Measurements from ENCODE around the gene TSBP1.
"Not testable (repeated sequence)": the region's sequence is repeated elsewhere in the genome, so short reads cannot be mapped to it uniquely, and the experiment has no call there.

Gene TSBP1

DNA sequence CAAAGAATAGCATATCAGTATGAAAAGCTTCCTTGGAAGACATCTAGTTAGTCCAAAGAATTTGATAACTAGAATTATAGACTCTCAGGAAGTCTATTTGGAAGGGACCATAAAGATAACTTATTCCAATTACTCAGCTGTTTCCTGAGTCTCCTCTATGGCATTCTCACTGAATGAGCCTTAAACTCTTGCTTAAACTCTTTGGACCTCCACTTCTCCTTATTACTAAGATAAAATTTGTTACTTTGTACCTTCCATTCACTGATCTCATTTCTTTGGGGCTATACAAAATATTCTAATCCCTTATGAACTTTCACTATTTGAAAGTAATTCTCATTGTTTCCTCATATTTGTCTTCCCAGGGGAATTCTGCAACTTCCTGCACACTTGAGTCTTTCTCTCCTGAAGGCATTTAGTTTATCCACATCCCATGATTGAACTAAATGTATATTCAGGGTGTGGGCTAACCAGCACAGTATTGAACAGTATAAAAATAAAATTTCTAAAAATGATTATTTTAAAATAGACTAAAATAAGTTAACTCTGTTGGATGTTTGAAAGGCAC, 80.7 kb downstream of the TSBP1 start:
- no peak overlapping the region for H3K4me3 ChIP-seq (ENCODE audit: low read depth, low read length)
- TF ChIP-seq, protein P1, sequence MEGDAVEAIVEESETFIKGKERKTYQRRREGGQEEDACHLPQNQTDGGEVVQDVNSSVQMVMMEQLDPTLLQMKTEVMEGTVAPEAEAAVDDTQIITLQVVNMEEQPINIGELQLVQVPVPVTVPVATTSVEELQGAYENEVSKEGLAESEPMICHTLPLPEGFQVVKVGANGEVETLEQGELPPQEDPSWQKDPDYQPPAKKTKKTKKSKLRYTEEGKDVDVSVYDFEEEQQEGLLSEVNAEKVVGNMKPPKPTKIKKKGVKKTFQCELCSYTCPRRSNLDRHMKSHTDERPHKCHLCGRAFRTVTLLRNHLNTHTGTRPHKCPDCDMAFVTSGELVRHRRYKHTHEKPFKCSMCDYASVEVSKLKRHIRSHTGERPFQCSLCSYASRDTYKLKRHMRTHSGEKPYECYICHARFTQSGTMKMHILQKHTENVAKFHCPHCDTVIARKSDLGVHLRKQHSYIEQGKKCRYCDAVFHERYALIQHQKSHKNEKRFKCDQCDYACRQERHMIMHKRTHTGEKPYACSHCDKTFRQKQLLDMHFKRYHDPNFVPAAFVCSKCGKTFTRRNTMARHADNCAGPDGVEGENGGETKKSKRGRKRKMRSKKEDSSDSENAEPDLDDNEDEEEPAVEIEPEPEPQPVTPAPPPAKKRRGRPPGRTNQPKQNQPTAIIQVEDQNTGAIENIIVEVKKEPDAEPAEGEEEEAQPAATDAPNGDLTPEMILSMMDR (IDR thresholded peaks at IDR 0.05; ENCODE audit: borderline replicate concordance, insufficient read depth, low read depth, low read length), result no peak

DNA sequence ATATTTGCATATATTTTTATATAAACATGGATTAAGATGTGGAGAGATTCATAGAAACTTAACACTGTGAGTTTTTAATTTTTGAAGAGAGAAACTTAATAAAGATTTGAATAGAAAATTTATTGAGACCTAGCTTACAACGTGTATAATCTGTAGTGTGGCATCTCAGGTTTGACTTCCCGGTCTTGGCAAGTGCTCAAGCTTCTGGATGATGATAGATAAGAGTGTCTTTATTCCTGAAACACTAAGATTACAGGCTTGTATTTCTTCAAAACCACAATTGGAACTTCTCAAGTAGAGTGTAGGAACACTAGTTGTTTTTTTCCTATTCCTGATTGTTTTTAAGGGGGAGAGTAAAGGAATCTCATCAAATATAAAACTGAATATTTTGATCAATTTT, 83.3 kb downstream of the TSBP1 start:
- TF ChIP-seq, protein P1 (IDR thresholded peaks at IDR 0.05; ENCODE audit: borderline replicate concordance, insufficient read depth, low read depth, low read length), result no peak
- no peak overlapping the region for H3K4me3 ChIP-seq (ENCODE audit: low read depth, low read length)

DNA sequence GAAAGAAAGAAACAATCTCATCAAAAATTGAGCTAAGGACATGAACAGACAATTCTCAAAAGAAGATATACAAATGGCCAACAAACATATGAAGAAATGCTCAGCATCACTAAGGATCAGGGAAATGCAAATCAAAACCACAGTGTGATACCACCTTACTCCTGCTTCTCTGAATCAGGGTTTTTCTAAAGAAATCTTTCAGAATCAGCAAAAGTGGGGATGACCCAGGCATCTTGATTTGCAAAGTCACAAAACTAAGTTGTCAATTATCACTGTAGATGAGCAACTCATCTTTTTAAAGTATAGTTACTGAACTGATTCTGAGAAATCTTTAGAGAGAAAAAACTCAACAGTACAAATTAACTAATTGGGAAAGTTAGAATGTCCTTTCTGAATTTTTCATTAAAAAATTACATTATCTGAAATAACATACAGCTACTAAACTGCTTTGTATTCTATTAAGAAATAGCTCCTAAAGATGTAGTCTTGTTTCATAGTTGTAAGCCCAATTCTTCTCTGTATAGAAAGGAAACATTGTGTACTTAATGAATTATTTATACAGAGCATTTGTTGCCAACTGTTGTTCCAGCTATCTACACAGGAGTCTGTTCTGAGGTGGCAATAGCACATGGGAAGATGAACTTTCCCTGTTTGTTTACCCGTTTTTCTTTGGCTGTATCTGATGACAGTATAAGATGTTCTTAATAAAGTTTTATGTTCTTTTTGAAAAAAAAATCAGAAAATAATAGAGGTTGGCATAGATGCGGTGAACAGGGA, 97.7 kb downstream of the TSBP1 start:
- H3K4me3 ChIP-seq (ENCODE audit: low read depth, low read length), result not testable (repeated sequence)

DNA sequence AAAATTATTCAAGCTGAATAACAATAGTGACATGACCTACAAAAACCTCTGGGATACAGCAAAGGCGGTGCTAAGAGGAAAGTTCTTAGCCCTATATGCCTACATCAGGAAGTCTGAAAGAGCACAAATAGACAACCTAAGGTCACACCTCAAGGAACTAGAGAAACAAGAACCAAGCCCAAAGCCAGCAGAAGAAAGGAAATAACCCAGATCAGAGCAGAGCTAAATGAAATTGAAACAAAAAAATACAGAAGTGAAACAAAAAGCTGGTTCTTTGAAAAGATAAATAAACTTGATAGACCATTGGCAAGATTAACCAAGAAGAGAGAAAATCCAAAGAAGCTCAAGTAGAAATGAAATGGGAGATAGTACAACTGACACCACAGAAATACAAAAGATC, 100.3 kb downstream of the TSBP1 start:
- TF ChIP-seq, protein P1 (IDR thresholded peaks at IDR 0.05; ENCODE audit: borderline replicate concordance, insufficient read depth, low read depth, low read length), result no peak

GRCh38 chr6:32268459-32268858, 103.2 kb downstream of the TSBP1 start:
- not testable (repeated sequence) for H3K4me3 ChIP-seq (ENCODE audit: low read depth, low read length)

More for the DNA sequence above, 100.3 kb downstream of the TSBP1 start:
- no peak overlapping the region for H3K4me3 ChIP-seq (ENCODE audit: low read depth, low read length)

GRCh38 chr6:32267035-32267434, 104.7 kb downstream of the TSBP1 start:
- H3K4me3 ChIP-seq (ENCODE audit: low read depth, low read length), result no peak overlapping the region
- TF ChIP-seq, protein P1 (IDR thresholded peaks at IDR 0.05; ENCODE audit: borderline replicate concordance, insufficient read depth, low read depth, low read length), result no peak

- H3K4me3 ChIP-seq (ENCODE audit: low read depth, low read length), result not testable (repeated sequence)
Observed at GRCh38 chr6:32257262-32257661, 114.4 kb downstream of the TSBP1 start.

- TF ChIP-seq, protein P1 (IDR thresholded peaks at IDR 0.05; ENCODE audit: borderline replicate concordance, insufficient read depth, low read depth, low read length), result peak; percentile 86
Observed at GRCh38 chr6:32255199-32256153, 116.2 kb downstream of the TSBP1 start.

More at GRCh38 chr6:32255199-32256153, 116.2 kb downstream of the TSBP1 start:
- H3K4me3 ChIP-seq (ENCODE audit: low read depth, low read length), result no peak overlapping the region
